CD4-positive, alpha-beta T cell treated with Interferon alpha-2 for 1 hour (primary cell): Measurements from ENCODE around the gene GABRR3.

Experiments
- DNase-seq, 2 donors: peaks; one replicate each; pipeline ENCODE4 v3.0.0-alpha.2; 2020 to 2022

GABRR3 gene

GRCh38 chr3:98035208-98035607 is at the start of gene GABRR3:
GABRR3 (minus strand) TSS chr3:98035315; CDS start chr3:98034987, 328 bp downstream.
- DNase-seq = no peak

- DNase-seq = no peak
Observed at GRCh38 chr3:98073486-98073885, 38.4 kb upstream of the GABRR3 start.

GRCh38 chr3:98070840-98071239 is 35.7 kb upstream of the GABRR3 start:
- no peak for DNase-seq

- no peak for DNase-seq
Observed at GRCh38 chr3:98068824-98069223, 33.7 kb upstream of the GABRR3 start.

- no peak for DNase-seq
Observed at GRCh38 chr3:98058244-98058960, 23.3 kb upstream of the GABRR3 start.

GRCh38 chr3:98057631-98058030 is 22.5 kb upstream of the GABRR3 start:
- no peak for DNase-seq

GRCh38 chr3:98056035-98056434 is 20.9 kb upstream of the GABRR3 start:
- DNase-seq = no peak

- no peak for DNase-seq
Observed at GRCh38 chr3:98049271-98049670, 14.2 kb upstream of the GABRR3 start.

GRCh38 chr3:98048586-98048985 is 13.5 kb upstream of the GABRR3 start:
- DNase-seq = no peak

GRCh38 chr3:98041350-98041749 is 6.2 kb upstream of the GABRR3 start:
- DNase-seq = no peak

GRCh38 chr3:98039322-98040024 is 4.4 kb upstream of the GABRR3 start:
- DNase-seq = peak; percentile 71 to 87

GRCh38 chr3:98038876-98039275 is 3.8 kb upstream of the GABRR3 start:
- DNase-seq = no peak

GRCh38 chr3:98038286-98038685 is 3.2 kb upstream of the GABRR3 start:
- DNase-seq = no peak

GRCh38 chr3:98034486-98034885 is 629 bp downstream of the GABRR3 start:
- DNase-seq = no peak

GRCh38 chr3:98034036-98034435 is 1.1 kb downstream of the GABRR3 start:
- DNase-seq = no peak

- no peak for DNase-seq
Observed at GRCh38 chr3:98032904-98033303, 2.2 kb downstream of the GABRR3 start.

GRCh38 chr3:98032265-98032664 is 2.9 kb downstream of the GABRR3 start:
- no peak for DNase-seq

GRCh38 chr3:98029083-98029482 is 6.0 kb downstream of the GABRR3 start:
- DNase-seq = peak in 1 of 2 donors; percentile 9

- DNase-seq = no peak
Observed at GRCh38 chr3:98027085-98027446, 8.0 kb downstream of the GABRR3 start.

GRCh38 chr3:98026425-98027084 is 8.6 kb downstream of the GABRR3 start:
- no peak for DNase-seq

GRCh38 chr3:98025392-98025945 is 9.6 kb downstream of the GABRR3 start:
- DNase-seq = no peak

GRCh38 chr3:98022978-98023820 is 11.9 kb downstream of the GABRR3 start:
- DNase-seq = peak; percentile 80 to 87
